Neural crest cell (in vitro differentiated cells): ENCODE data around the gene ACAN. TPM values are rescaled to one million over a fixed set of nuclear protein-coding genes. Genes with fewer than 3 reads are reported as not detected.

Source experiments
- DNase-seq: peaks from one replicate; pipeline ENCODE4 v3.0.0; 2021; ENCODE audit warnings: low read depth, mixed read lengths, low spot score
- H3K27ac Mint-ChIP-seq: one replicate; pipeline ENCODE4 v1.8.0; 2021; ENCODE audit warnings: mild to moderate bottlenecking, mixed read lengths; ENCODE audit not compliant: unreplicated experiment
- H3K27me3 Mint-ChIP-seq: 2 replicates; pipeline ENCODE4 v1.8.0; 2021; ENCODE audit warnings: low read depth, mild to moderate bottlenecking, mixed read lengths
- H3K36me3 Mint-ChIP-seq: 2 replicates; pipeline ENCODE4 v1.8.0; 2021; ENCODE audit warnings: low read depth, mild to moderate bottlenecking, mixed read lengths
- H3K4me1 Mint-ChIP-seq: 2 replicates; pipeline ENCODE4 v1.8.0; 2021; ENCODE audit warnings: mixed read lengths
- H3K4me3 Mint-ChIP-seq: one replicate; pipeline ENCODE4 v1.8.0; 2021; ENCODE audit warnings: mild to moderate bottlenecking, mixed read lengths
- H3K9me3 Mint-ChIP-seq: 2 replicates; pipeline ENCODE4 v1.8.0; 2021; ENCODE audit warnings: mixed read lengths
- total RNA-seq: library from RNA; stranded (reverse); gene quantifications from 2 replicates; pipeline ENCODE4 v1.2.1, GENCODE V29; 2021
- TF ChIP-seq, protein P1 (sequence below): fragments of 200-600 bp; sonication (generic); conservative IDR thresholded peaks from 2 replicates; pipeline ENCODE4 v1.5.0; 2021; ENCODE audit warnings: antibody characterized with exemption, mild to moderate bottlenecking

Gene ACAN
- total RNA-seq, 1 donor from 2014 or later: 0.54 TPM

GRCh38 chr15:88839146-88839545 lies 35.9 kb downstream of the ACAN start:
- Mint-ChIP-seq H3K27me3 (no peaks in the 10 kb centered on the region), H3K9me3 (no peaks in the 10 kb centered on the region), H3K36me3 (no peaks in the 10 kb centered on the region), H3K4me1 (peaks cover 14% of the 10 kb centered on the region), H3K4me3 (no peak overlapping the region), H3K27ac (no peak overlapping the region)
- no peak for DNase-seq
- TF ChIP-seq, protein P1, sequence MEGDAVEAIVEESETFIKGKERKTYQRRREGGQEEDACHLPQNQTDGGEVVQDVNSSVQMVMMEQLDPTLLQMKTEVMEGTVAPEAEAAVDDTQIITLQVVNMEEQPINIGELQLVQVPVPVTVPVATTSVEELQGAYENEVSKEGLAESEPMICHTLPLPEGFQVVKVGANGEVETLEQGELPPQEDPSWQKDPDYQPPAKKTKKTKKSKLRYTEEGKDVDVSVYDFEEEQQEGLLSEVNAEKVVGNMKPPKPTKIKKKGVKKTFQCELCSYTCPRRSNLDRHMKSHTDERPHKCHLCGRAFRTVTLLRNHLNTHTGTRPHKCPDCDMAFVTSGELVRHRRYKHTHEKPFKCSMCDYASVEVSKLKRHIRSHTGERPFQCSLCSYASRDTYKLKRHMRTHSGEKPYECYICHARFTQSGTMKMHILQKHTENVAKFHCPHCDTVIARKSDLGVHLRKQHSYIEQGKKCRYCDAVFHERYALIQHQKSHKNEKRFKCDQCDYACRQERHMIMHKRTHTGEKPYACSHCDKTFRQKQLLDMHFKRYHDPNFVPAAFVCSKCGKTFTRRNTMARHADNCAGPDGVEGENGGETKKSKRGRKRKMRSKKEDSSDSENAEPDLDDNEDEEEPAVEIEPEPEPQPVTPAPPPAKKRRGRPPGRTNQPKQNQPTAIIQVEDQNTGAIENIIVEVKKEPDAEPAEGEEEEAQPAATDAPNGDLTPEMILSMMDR: no peak

GRCh38 chr15:88839961-88840360 lies 36.7 kb downstream of the ACAN start:
- no peak overlapping the region for H3K27ac Mint-ChIP-seq

DNA sequence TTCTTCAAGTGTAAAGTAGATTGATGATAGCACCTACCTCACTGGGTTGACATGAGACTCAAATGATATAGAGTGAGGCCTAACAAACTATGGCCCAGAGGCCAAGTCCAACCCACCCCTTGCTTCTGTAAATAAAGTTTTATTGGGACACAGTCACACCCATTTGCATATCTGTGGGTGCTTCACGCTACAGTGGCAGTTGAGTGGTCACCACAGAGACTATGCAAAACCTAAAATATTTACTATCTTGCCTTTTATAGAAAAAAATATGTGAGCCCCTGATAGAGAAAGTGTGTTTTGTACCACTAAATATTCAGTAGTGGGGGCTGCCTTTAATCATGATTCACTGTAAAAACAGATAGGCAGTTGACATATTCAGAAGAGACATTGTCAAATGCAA lies 38.0 kb downstream of the ACAN start:
- Mint-ChIP-seq H3K9me3 (no peaks in the 10 kb centered on the region), H3K4me3 (no peak overlapping the region), H3K27ac (no peak overlapping the region), H3K4me1 (peaks cover 10% of the 10 kb centered on the region), H3K27me3 (no peaks in the 10 kb centered on the region), H3K36me3 (no peaks in the 10 kb centered on the region)
- TF ChIP-seq, protein P1: no peak
- DNase-seq: no peak

More at GRCh38 chr15:88839961-88840360, 36.7 kb downstream of the ACAN start:
- Mint-ChIP-seq H3K27me3 (no peaks in the 10 kb centered on the region), H3K9me3 (no peaks in the 10 kb centered on the region), H3K4me1 (peaks cover 10% of the 10 kb centered on the region), H3K36me3 (no peaks in the 10 kb centered on the region), H3K4me3 (no peak overlapping the region)
- TF ChIP-seq, protein P1: no peak
- DNase-seq: no peak

DNA sequence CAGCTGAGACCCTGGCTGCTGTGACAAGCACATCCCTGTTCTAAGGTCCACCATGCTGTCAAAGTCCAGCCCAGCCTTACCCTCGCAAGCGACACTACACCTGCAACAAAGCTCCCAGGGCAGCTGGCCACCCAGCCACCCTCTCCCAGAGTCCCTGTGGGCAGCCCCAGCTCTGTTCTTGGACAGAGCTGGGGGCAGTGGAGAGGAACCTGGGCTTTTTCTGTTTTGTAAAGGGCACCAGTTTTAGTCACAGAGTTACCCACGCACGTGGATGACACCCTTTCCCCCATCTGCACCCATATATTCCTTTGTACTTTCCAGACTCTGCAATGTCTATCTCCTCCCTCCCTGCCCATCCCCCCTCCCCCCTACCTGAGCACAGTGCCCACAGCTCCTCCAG lies 38.9 kb downstream of the ACAN start:
- H3K36me3 Mint-ChIP-seq: no peaks in the 10 kb centered on the region
- no peaks in the 10 kb centered on the region for H3K9me3 Mint-ChIP-seq
- no peak overlapping the region for H3K27ac Mint-ChIP-seq
- no peak for DNase-seq
- peaks cover 9% of the 10 kb centered on the region for H3K4me1 Mint-ChIP-seq
- TF ChIP-seq, protein P1: no peak
- no peaks in the 10 kb centered on the region for H3K27me3 Mint-ChIP-seq
- no peak overlapping the region for H3K4me3 Mint-ChIP-seq

GRCh38 chr15:88843334-88843733 lies 40.1 kb downstream of the ACAN start:
- H3K27ac Mint-ChIP-seq: no peak overlapping the region
- TF ChIP-seq, protein P1: no peak
- H3K4me1 Mint-ChIP-seq: no peaks in the 10 kb centered on the region
- no peaks in the 10 kb centered on the region for H3K27me3 Mint-ChIP-seq
- H3K4me3 Mint-ChIP-seq: no peak overlapping the region
- no peak for DNase-seq
- H3K36me3 Mint-ChIP-seq: no peaks in the 10 kb centered on the region
- no peaks in the 10 kb centered on the region for H3K9me3 Mint-ChIP-seq
